NCI-H510A treated with DMSO at 0.1 percent for 48 hours (cell line): ENCODE data around the gene NDST1.
"Not testable (repeated sequence)": the region's sequence is repeated elsewhere in the genome, so short reads cannot be mapped to it uniquely, and the experiment has no call there.

ENCODE experiments used
- DNase-seq: peaks from one replicate; lab custom pipeline; 2025; lab: John Stamatoyannopoulos, UW

The NDST1 gene

DNA sequence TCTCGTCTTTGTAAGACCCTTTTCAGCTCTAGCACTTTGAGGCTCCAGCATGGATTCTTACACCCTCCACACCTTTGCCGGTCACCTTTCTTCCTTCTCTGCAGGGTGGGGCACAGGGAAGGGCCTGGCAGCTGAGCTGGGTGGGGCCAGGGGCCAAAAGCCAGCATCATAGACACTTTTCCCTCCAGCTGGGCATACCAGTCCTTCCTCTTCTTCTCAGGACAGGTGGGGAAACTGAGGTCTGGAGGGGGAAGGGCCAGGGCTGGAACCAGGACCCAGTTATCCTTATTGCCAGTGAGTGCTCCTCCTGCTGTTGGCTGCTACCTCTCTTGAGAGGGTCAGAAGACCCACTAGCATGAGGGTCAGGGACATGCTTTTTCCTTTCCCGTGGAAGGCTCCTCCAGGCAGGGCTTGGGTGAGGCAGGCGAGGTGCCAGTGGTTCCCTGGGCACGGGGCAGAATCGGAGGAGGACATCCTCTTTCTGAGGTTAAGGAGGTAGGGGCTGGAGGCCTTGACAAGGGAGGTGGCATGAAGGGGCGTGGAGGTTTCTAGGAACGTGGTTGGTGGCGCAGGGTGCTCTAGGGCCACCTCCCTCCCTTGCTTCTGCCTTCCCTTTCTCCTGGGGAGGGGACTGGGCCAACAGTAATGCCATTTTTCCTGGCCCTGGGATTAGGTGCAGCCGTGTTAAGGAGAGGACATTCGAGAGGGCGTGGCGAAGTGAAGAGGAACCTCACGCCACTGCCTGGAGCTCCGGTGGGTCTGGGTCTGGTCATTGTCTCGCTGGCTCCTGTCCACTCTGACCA is at the start of gene NDST1:
Gene NDST1, plus strand, starts transcription at position 658 of the 803 bp plus-strand sequence. CDS start 13,124 bp downstream, outside the sequence.
- DNase-seq, result no peak

DNA sequence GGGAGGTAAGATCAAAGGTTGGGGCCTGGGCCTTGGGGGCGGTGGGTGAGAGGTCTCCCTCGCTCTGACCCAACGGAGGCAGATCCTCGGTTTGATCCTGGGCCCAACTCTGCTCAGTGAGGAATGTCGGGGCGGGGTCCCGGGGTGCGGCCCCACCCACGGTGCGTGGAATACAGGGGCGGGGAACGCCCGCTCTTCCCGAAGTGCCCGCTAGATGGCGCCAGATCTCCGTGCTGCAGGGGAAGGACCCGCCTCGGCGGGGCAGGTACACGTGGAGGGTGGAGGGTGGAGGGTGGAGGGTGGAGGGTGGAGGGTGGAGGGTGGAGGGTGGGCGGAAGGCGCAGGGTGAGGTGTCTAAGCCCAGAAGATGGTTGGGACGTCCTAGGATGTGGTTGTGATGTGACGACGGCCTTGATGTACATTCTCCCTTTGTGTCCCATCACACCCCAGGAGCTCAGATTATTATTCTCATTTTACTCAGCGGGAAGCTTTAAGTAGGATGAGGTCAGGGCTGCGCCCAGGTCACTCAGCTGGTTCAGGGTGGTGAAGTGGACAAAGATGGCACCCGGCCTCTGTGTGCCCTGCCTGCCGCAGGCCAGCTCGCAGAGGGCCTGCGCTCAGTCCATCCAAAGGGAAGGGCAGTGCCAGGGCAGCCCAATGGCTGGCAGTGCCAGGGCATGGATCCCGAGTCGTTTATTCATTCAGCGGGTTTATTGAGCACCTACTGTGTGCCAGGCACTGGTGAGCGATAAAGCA is 49.0 kb upstream of the NDST1 start:
- peak; percentile 61 for DNase-seq

DNA sequence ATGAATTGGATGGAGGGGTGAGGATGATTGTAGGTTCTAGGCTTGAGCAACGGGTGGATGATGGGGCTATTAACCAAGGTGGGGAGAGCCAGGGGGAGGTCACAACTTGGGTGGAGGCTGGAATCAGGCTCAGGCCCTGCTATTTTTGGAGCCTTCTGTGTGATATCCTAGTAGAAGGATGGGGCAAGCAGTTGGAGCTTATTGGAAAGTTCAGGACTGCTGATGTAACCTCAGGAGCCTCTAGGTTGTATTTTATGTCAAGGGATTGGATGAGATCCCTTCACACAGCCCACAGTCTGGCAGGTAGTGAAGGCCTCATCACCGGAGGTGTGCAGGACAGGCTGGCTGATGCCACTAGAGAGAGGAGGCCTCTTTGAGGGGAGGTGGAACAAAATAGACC is 47.1 kb upstream of the NDST1 start:
- peak; percentile 41 for DNase-seq

DNA sequence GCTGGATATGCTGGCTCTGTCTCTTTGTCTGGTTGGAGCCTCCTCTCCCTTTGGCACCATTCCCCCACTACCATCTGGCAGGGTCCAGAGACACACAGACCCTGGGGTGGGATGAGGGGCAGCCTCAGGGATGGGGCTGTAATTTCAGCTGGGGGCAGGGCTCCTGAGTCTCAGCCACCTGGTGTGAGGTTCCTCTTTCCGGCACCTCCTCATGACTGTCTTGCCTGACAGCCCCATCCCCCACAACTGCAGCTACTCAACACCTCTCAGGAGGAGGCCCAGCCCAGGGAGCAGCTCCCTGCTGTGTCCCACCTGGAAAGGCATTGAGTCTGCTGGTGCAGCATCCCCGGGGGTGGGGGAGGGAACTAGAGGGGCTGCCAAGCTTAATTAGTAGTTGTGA is 46.7 kb upstream of the NDST1 start:
- peak; percentile 70 for DNase-seq

- DNase-seq, result no peak
Measured at GRCh38 chr5:150464554-150465012, 43.3 kb upstream of the NDST1 start.

GRCh38 chr5:150465927-150466326 is 42.0 kb upstream of the NDST1 start:
- DNase-seq, result no peak

DNA sequence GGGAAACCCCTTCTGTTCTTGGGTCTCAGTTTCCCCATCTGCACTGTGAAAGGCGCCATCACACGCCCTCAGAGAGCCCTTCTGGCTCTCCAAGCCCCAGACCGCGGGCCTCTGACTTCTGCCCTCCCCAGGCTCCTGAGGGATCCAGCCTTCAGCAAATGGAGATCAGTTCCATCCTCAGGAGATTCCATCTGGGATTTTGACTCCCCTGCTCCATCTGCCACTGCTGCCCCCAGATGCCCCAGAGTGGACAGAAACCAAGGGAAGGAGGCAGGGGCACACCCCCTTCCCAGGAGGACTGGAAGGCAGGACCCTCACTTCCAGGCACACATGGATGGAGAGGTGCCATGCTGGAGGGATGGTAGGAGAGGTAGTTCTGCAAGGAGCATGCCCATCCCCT is 39.7 kb upstream of the NDST1 start:
- DNase-seq, result no peak

GRCh38 chr5:150469718-150470469 is 38.0 kb upstream of the NDST1 start:
- DNase-seq, result no peak

- no peak for DNase-seq
Measured at GRCh38 chr5:150473673-150474358, 34.1 kb upstream of the NDST1 start.

- not testable (repeated sequence) for DNase-seq
Measured at GRCh38 chr5:150476568-150476967, 31.4 kb upstream of the NDST1 start.

DNA sequence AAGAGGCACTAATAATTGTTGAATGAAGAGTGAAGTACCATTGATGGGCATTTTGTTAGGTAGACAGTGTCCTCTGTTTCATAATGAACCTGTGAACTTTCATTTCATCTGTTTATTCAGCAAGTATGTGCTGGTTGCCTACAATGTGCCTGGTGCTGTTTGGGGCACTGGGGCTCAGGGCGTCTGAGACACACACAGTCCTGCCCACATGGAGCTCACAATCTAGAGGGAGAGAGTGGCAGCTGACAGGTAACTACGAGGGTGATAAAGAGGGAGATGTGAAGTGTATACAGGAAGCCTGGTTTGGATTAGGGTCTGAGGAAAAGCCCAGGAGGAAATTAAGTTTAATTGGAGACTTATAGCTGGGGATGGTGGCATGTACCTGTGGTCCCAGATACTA is 28.5 kb upstream of the NDST1 start:
- DNase-seq, result no peak

DNA sequence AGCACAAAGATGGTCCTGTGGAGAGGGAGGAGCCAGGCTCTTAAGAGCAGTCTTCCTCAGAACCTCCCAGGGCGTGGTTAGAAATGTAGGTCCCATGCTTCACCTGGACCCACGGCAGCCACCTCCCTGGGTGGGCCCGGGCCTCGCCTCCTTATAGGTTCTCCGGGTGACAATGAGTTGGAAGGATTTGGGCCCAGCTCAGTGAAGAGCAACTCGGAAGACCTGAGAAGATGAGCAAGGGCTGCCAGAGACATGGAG is 26.3 kb upstream of the NDST1 start:
- DNase-seq, result no peak

DNA sequence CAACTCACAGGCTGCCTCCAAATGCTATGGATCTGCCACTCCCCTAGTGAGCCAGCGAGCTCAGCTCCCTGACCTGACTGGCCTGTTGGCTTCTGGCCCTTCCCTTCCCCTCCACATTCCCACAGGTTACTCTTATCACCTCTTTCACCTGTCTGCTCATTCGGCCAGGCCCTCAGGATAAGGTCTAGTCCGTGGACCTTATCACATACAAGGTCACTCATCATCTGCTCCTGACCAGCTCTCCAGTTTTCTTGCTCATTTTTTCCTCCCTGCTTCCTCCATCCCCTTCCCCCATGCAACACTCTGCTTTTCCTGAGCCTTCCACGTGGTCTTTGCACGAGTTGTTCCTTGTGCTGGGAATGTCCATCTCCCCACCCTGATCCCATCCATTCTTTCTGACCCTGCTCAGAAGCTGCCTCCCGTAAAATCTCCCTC is 25.9 kb upstream of the NDST1 start:
- no peak for DNase-seq

DNA sequence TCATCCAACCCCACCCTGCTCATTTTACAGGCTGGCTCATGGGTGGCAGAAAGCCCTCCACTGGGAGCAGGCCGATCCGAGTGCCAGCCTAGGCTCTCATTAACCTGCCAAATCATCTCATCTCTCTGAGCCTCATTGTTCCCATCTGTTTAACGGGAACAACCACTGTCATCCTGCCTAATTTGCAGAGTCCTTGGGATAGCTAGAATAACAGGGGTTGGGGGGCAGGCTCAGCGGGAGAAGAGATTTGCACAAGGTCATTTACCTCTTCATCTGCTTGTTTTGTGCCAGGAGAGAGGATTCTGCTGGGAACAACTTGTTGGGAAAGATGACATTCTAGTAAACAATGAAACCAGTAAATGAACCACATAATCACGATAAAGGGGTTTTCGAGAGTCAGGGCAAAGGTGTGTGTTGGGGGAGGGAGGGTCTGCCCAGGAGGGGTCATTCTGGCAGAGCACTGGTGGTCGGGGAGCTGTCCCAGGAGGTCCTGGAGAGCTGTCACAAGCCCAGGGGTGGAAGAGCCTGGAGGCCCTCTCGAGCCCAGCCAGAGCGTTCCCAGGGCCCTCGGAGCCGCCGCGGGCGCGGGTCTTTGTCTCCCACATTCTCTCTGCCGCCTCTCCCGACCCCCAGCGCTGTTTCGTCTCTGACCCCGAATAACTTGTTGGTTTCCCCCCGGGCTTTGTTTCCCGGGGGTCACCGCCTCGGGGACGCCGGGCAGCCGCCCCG is 22.8 kb upstream of the NDST1 start:
- DNase-seq, result no peak

DNA sequence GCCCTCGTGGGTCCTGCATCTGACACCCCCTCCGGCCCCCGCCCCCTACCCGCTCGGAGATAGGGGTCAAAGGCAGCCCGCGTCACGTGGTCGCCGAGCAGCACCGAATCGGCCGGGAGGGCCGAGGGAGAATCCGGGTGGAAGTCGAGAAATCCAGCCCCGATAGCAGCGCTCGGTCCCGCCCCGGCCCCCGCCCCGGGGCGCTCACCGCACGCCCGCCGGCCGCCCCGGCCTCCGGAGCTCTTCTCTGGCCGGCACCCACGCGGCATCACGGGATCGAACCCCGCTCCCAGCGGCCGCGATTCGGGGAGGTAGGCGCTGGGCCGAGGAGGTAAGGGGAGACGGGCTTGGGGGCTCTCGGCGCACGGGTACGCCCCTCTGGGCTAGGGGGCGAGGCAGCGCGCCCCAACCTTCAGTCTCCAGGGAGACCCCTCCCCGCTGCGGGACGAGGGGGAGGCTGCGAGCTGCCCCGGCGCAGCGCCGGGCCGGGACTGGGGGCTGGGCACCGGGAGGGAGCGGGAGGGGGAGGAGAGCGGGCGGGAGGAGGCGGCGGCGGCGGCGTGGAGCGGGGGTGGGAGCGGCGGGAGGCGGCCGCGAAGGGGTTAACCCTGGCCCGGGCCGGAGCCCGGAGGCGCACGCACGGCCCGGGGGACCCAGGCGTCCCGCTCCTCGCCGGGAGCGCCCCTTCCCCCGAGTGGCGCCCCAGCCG is 22.1 kb upstream of the NDST1 start:
- peak; percentile 14 for DNase-seq

- peak; percentile 66 for DNase-seq
Measured at GRCh38 chr5:150486402-150487198, 21.3 kb upstream of the NDST1 start.

DNA sequence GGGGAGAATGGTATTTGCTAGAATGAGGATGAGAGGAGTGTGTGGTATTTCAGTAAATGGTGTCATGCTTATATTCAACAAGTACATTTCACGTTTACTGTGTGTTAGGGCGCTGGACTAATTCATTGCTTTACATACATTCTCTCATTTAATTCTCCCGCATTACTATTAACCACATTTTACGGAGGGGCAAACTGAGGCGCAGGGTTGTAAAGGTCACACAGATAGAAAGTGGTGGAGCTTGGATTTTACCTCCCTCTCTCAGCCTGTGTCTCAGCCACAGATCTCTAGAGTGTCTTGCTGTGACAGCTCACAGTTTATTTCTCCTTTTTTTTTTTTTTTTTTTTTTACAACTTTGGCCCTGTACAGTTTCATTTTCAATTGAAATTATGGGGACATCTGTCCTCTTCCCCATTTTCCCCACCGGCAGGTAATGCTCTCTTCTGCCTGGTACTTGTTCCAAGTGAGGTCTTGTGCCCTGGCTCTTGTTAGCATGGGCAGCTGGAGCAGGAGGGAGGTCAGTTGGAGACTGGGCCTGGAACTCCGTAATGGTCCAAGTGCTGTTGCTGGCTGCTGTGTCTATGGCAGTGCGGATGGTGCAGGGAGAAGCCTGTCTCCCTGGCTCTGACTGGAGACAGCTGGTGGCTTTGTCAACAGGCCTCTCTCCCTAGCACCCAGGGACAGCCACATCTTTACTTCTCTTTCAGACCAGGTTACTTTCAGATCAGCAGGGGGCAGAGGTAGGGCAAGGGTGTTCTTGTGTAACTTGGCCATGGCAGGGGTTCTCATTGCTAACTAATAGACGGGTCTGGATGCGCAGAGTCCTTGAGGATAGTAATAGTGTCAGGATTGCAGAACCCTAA is 20.5 kb upstream of the NDST1 start:
- peak; percentile 69 for DNase-seq

DNA sequence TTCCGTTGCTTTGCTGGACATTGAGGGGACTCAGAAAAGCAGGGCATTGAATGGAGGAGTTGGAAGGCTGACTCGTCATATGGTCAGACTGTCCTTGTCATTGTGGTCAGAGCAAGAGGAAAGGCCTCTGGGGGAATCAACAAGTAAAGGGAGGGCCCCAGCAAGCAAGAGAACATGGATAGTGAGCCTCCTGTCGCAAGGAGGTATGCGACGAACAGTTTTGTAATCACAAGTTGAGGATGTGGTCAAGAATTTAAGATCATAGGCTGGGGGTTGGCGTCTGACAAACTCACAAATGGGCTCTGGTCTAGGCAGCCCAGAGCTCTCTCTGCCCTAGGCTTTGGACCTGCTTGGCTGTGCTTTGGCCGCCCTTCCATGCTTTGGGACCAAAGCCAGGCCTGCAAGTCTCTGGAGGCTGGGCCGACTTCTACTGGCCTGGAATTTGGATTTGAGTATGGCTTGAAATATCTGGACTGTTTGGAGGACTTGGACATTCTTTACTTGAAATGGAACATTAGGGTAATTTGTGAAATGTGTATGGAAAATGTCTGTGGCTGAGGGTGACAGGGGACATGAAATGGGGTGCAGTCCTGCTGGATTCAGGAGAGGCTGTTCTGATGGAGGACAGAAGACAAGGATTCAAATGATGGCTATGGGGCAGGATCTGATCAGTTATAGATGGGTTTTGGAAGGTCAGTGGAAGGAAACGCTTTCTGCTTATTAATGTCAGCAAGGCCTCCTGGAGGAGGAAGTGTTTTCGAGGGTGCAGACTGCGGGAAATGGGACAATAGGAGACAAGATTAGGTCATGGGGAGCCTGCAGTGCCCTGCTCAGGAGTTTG is 19.2 kb upstream of the NDST1 start:
- DNase-seq, result no peak
